SK-N-SH treated with all-trans-retinoic acid at 6 μM for 48 hours (cell line): ENCODE measurements around the gene ZNF418.

ENCODE experiments used
- BACH2 ChIP-seq: fragments of 250-450 bp; sonication (Bioruptor Pico); IDR thresholded peaks from 2 replicates; pipeline ENCODE4 v1.9.0; 2021; ENCODE audit warnings: mild to moderate bottlenecking, borderline replicate concordance
- CREB5 ChIP-seq: fragments of 250-450 bp; sonication (Bioruptor Pico); IDR thresholded peaks from 2 replicates; pipeline ENCODE4 v1.5.1; 2020; ENCODE audit warnings: low read depth, mild to moderate bottlenecking, moderate library complexity
- CSDC2 ChIP-seq: fragments of 250-450 bp; sonication (Bioruptor Pico); IDR thresholded peaks from 2 replicates; pipeline ENCODE4 v1.5.0; 2020; ENCODE audit warnings: mild to moderate bottlenecking, moderate library complexity
- ESRRG ChIP-seq: fragments of 250-450 bp; sonication (Bioruptor Pico); IDR thresholded peaks from 2 replicates; pipeline ENCODE4 v1.6.1; 2021; ENCODE audit warnings: mild to moderate bottlenecking
- GLIS3 ChIP-seq: fragments of 250-450 bp; sonication (Bioruptor Pico); IDR thresholded peaks from 2 replicates; pipeline ENCODE4 v1.5.0; 2020; ENCODE audit warnings: mild to moderate bottlenecking, moderate library complexity
- ISL1 ChIP-seq: fragments of 250-450 bp; sonication (Bioruptor Pico); IDR thresholded peaks from 2 replicates; pipeline ENCODE4 v2.1.2; 2022; ENCODE audit warnings: mild to moderate bottlenecking, moderate library complexity
- POU6F1 ChIP-seq: fragments of 250-450 bp; sonication (Bioruptor Pico); IDR thresholded peaks from 2 replicates; pipeline ENCODE4 v1.8.0; 2021; ENCODE audit warnings: low read depth, mild to moderate bottlenecking, moderate library complexity, borderline replicate concordance
- ZC3H10 ChIP-seq: fragments of 250-450 bp; sonication (Bioruptor Pico); IDR thresholded peaks from 2 replicates; pipeline ENCODE4 v1.5.1; 2021; ENCODE audit warnings: mild to moderate bottlenecking, moderate library complexity
- ZFP3 ChIP-seq: fragments of 250-450 bp; sonication (Bioruptor Pico); IDR thresholded peaks from 2 replicates; pipeline ENCODE4 v1.5.0; 2020; ENCODE audit warnings: mild to moderate bottlenecking, moderate library complexity
- ZFP30 ChIP-seq: fragments of 450-650 bp; formaldehyde crosslinking; IDR thresholded peaks from 2 replicates; pipeline ENCODE4 v1.5.0; 2022; ENCODE audit warnings: mild to moderate bottlenecking, moderate library complexity

GRCh38 chr19:57886046-57886445 is 49.2 kb downstream of the ZNF418 start:
- TF ChIP-seq CREB5 (no peak), ESRRG (CRISPR knock-in tag) (no peak), BACH2 (CRISPR knock-in tag) (no peak), ZFP30 (no peak), CSDC2 (CRISPR knock-in tag) (no peak), ZFP3 (CRISPR knock-in tag) (no peak), GLIS3 (no peak), POU6F1 (CRISPR knock-in tag) (no peak), ISL1 (CRISPR knock-in tag) (no peak), ZC3H10 (no peak)
